Sigmoid colon (tissue), 4 donors: ENCODE data around the gene OPALIN.

Experiments
- CTCF ChIP-seq, 4 experiments: fragments of 450-650 bp in 3 of 4; fragments of 200-600 bp in 1 of 4; IDR thresholded peaks; one replicate each; pipeline ENCODE4 v1.5.1; 2016 to 2019; ENCODE audit warnings: antibody characterized with exemption in 4 of 4, mild to moderate bottlenecking in 3 of 4, moderate library complexity in 2 of 4
- POLR2AphosphoS5 ChIP-seq, 4 donors: sonication (generic); formaldehyde crosslinking; IDR thresholded peaks; one replicate each; pipeline ENCODE4 v1.6.1; 2017; ENCODE audit warnings: antibody characterized with exemption in 4 of 4

- no peak for TF ChIP-seq CTCF (IDR thresholded peaks at IDR 0.05)
- peak; percentile 80 to 93 (median 89) for TF ChIP-seq POLR2AphosphoS5 (IDR thresholded peaks at IDR 0.05)
These were observed 31.7 kb upstream of the OPALIN start for GRCh38 chr10:96390460-96390864.
